HepG2 (cell line): ENCODE results near the gene ZNF804A. TPM values are rescaled to one million over a fixed set of nuclear protein-coding genes. Genes with fewer than 3 reads are reported as not detected.

Experiments
- ATAC-seq: fragments of 200-7000 bp; cut with Tn5 transposase; 3 replicates; pipeline ENCODE4 v1.9.1; 2020; ENCODE audit warnings: mild to moderate bottlenecking, moderate library complexity
- BruUV-seq: library from RNA; stranded (reverse); fragments of 400-500 nt; replicated peaks from 2 replicates; lab custom pipeline; 2021; lab: Mats Ljungman, UMichigan
- CTCF ChIA-PET: fragments of 300-600 bp; formaldehyde crosslinking; extraction: SDS; loops from one replicate; lab custom pipeline; 2021; ENCODE audit warnings: low total read pairs, inconsistent platforms, low intra/inter-chr PET ratio; lab: Yijun Ruan, JAX
- POLR2A ChIA-PET: fragments of 350-600 bp; sonication (Branson Sonifier 250); formaldehyde crosslinking; loops from one replicate; lab custom pipeline; 2020; ENCODE audit warnings: antibody characterized with exemption, inconsistent platforms; lab: Yijun Ruan, JAX
- DNase-seq: peaks from one replicate; pipeline ENCODE4 v3.0.0-alpha.2; 2015; ENCODE audit warnings: low spot score
- FAIRE-seq: peaks from 3 replicates; lab custom pipeline; 2011; peaks lifted over from hg19 to GRCh38; lab: Jason Lieb, UNC
- H2AFZ ChIP-seq: one replicate; pipeline ENCODE4 v1.6.1; 2011; ENCODE audit warnings: low read length, inconsistent platforms
- H3K27ac ChIP-seq: fragments of 300-600 bp; 3 replicates; pipeline ENCODE4 v1.8.0; 2011; ENCODE audit warnings: mixed run types, mild to moderate bottlenecking, mixed read lengths, low read length, inconsistent platforms; ENCODE audit not compliant: insufficient read depth; ENCODE audit errors: extremely low read length
- H3K27me3 ChIP-seq, 2 experiments: fragments of 200-600 bp in 1 of 2; 2 replicates in 1 of 2; 3 replicates in 1 of 2; pipeline versions ENCODE4 v1.6.0 to v1.8.0; 2011; ENCODE audit warnings: low read length in 2 of 2, mild to moderate bottlenecking in 2 of 2, moderate library complexity in 2 of 2, inconsistent platforms in 1 of 2; ENCODE audit not compliant: insufficient read depth in 2 of 2, control insufficient read depth in 1 of 2
- H3K36me3 ChIP-seq, 2 experiments: fragments of 200-600 bp in 1 of 2; replicated peaks in 1 of 2; 2 replicates in 1 of 2; 3 replicates in 1 of 2; pipeline versions ENCODE4 v1.5.1 to v1.8.0; 2011; ENCODE audit warnings: low read length in 2 of 2, inconsistent platforms in 1 of 2; ENCODE audit not compliant: insufficient read depth in 2 of 2, control insufficient read depth in 1 of 2
- H3K4me1 ChIP-seq: 2 replicates; pipeline ENCODE4 v1.5.1; 2012; ENCODE audit warnings: low read length, inconsistent platforms; ENCODE audit not compliant: insufficient read depth
- H3K4me2 ChIP-seq: 2 replicates; pipeline ENCODE4 v1.6.0; 2011; ENCODE audit warnings: low read depth, low read length, inconsistent platforms
- H3K4me3 ChIP-seq, 3 experiments: fragments of 200-600 bp in 1 of 3; sonication (generic), shearing (Covaris generic) in 1 of 3; replicated peaks in 1 of 3; 2 replicates each; pipeline ENCODE4 v1.5.1; 2011 to 2016; ENCODE audit warnings: low read length in 3 of 3, inconsistent platforms in 2 of 3, low read depth in 2 of 3, mild to moderate bottlenecking in 2 of 3, control low read depth in 1 of 3, mixed read lengths in 1 of 3; ENCODE audit not compliant: insufficient read depth in 1 of 3
- H3K79me2 ChIP-seq: one replicate; pipeline ENCODE4 v1.6.1; 2011; ENCODE audit warnings: low read length, inconsistent platforms; ENCODE audit not compliant: insufficient read depth
- H3K9ac ChIP-seq: 2 replicates; pipeline ENCODE4 v1.6.0; 2011; ENCODE audit warnings: mild to moderate bottlenecking, low read depth, low read length, inconsistent platforms; ENCODE audit not compliant: insufficient read depth
- H3K9me3 ChIP-seq: 2 replicates; pipeline ENCODE4 v1.5.1; 2012; ENCODE audit warnings: mild to moderate bottlenecking, low read length
- H4K20me1 ChIP-seq: 2 replicates; pipeline ENCODE4 v1.6.0; 2011; ENCODE audit warnings: inconsistent platforms, mild to moderate bottlenecking, low read length, moderate library complexity; ENCODE audit not compliant: insufficient read depth
- CEBPG ChIP-seq: IDR thresholded peaks from 2 replicates; pipeline ENCODE4 v1.6.1; 2016
- HNRNPL ChIP-seq: fragments of 200-400 bp; formaldehyde crosslinking; IDR thresholded peaks from 2 replicates; pipeline ENCODE4 v1.6.1; 2017; ENCODE audit warnings: mild to moderate bottlenecking, low read depth, low read length
- MEF2D ChIP-seq: sonication (generic); formaldehyde crosslinking; IDR thresholded peaks from 2 replicates; pipeline ENCODE4 v1.5.1; 2020; ENCODE audit warnings: mild to moderate bottlenecking, missing genetic modification reagents
- U2AF1 ChIP-seq: fragments of 200-400 bp; formaldehyde crosslinking; optimal IDR thresholded peaks from 2 replicates; pipeline ENCODE3; 2017; ENCODE audit warnings: mild to moderate bottlenecking, low read depth, low read length
- ZFYVE20 ChIP-seq: sonication (generic); formaldehyde crosslinking; IDR thresholded peaks from 2 replicates; pipeline ENCODE4 v1.8.0; 2023; ENCODE audit warnings: low read depth, mild to moderate bottlenecking, moderate library complexity, missing genetic modification reagents, borderline replicate concordance
- ZNF143 ChIP-seq: sonication (generic); formaldehyde crosslinking; IDR thresholded peaks from 2 replicates; pipeline ENCODE4 v1.4.0; 2020; ENCODE audit warnings: missing genetic modification reagents
- ZNF30 ChIP-seq: sonication (generic); formaldehyde crosslinking; IDR thresholded peaks from 2 replicates; pipeline ENCODE4 v1.5.0; 2020; ENCODE audit warnings: mild to moderate bottlenecking, missing genetic modification reagents
- ZNF333 ChIP-seq: sonication (generic); formaldehyde crosslinking; IDR thresholded peaks from 2 replicates; pipeline ENCODE4 v1.4.0; 2020; ENCODE audit warnings: mild to moderate bottlenecking, missing genetic modification reagents, borderline replicate concordance
- ZNF468 ChIP-seq: sonication (generic); formaldehyde crosslinking; IDR thresholded peaks from 2 replicates; pipeline ENCODE4 v1.8.0; 2022; ENCODE audit warnings: mild to moderate bottlenecking, moderate library complexity, missing genetic modification reagents
- ZNF781 ChIP-seq: sonication (generic); formaldehyde crosslinking; IDR thresholded peaks from 2 replicates; pipeline ENCODE4 v1.5.1; 2020; ENCODE audit warnings: borderline replicate concordance, mild to moderate bottlenecking, missing genetic modification reagents; ENCODE audit errors: not compliant biosample characterization
- in situ Hi-C: cut with HindIII; loops from 2 replicates; pipeline ENCODE4 v1.10.0; 2017; ENCODE audit warnings: low pct_unique_long_range_greater_than_20kb; ENCODE audit not compliant: extremely low pct_ligation_motif_present
- intact Hi-C: fragments of 100-400 bp; cut with micrococcal nuclease; formaldehyde crosslinking; loops from one replicate; pipeline ENCODE4 v1.10.0; 2022; ENCODE audit not compliant: unreplicated experiment
- polyA plus RNA-seq, 8 experiments: library from polyadenylated mRNA; depleted of rRNA in 3 of 8; stranded (reverse) in 7 of 8; unstranded in 1 of 8; fragments of >200 nt; fragmentation: Illumina TruSeq in 4 of 8; extraction: Trizol in 4 of 8; gene quantifications; 2 replicates each; pipeline versions ENCODE4 v1.2.1 to v1.2.3, GENCODE V29; 2011 to 2016; ENCODE audit warnings: low read depth in 4 of 8, missing spikeins in 1 of 8, mixed read lengths in 1 of 8; ENCODE audit not compliant: insufficient read depth in 1 of 8
- total RNA-seq, 5 experiments: library from RNA; depleted of rRNA; stranded (reverse); fragments of >200 nt; fragmentation: Illumina TruSeq; extraction: Trizol; gene quantifications; 2 replicates each; pipeline ENCODE4 v1.2.3, GENCODE V29; 2016; ENCODE audit warnings: low read depth in 1 of 5
- TF ChIP-seq, protein P1 (sequence below): sonication (generic); formaldehyde crosslinking; conservative IDR thresholded peaks from 2 replicates; pipeline ENCODE4 v1.4.0; 2020; ENCODE audit warnings: mild to moderate bottlenecking, missing genetic modification reagents, moderate library complexity
- TF ChIP-seq, protein P2 (sequence below): sonication (generic); formaldehyde crosslinking; IDR thresholded peaks from 2 replicates; pipeline ENCODE4 v1.8.1; 2023; ENCODE audit warnings: mild to moderate bottlenecking, inconsistent platforms, moderate library complexity, missing genetic modification reagents, borderline replicate concordance
- TF ChIP-seq, protein P3 (sequence below): sonication (generic); formaldehyde crosslinking; IDR thresholded peaks from 2 replicates; pipeline ENCODE4 v1.4.0; 2020; ENCODE audit warnings: mild to moderate bottlenecking, missing genetic modification reagents
- TF ChIP-seq, protein P4 (sequence below): sonication (generic); formaldehyde crosslinking; IDR thresholded peaks from 2 replicates; pipeline ENCODE4 v1.9.0; 2021; ENCODE audit warnings: missing genetic modification reagents, mild to moderate bottlenecking, borderline replicate concordance

ZNF804A gene
- total and polyA plus RNA-seq, 2 of the 13 experiments (the other 11 are each of a cell fraction or from before 2014, with no cell fraction given) = 0.07 to 0.09 TPM

DNA sequence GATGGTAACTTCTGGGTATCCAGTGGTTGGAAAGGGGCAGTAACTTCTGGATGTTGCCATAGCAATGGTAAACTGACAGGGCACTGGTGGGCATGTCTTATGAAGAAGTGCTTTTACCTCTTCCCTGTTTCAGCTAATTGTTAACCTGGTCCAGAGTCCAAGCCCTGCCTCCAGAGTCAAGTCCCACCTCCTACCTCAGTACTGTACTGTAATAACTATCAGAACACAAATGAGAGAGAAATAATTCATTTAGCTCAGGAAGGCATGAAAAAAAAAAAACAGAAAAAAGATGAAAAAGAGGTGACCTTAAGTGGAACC lies 237.0 kb downstream of the ZNF804A start:
- BruUV-seq = no TSS peak
- Histone ChIP-seq H3K4me2 (no peak overlapping the region), H3K79me2 (no peaks in the 10 kb centered on the region), H4K20me1 (no peaks in the 10 kb centered on the region), H2AFZ (no peak overlapping the region), H3K9me3 (no peaks in the 10 kb centered on the region), H3K27ac (no peak overlapping the region), H3K9ac (no peak overlapping the region), H3K27me3 (no peaks in the 10 kb centered on the region)
- in situ Hi-C loops (no loop called here), intact Hi-C loops (no loop called here)
- CTCF ChIA-PET = no interaction called here
- peak; percentile 80 for ATAC-seq
- TF ChIP-seq, protein P1, sequence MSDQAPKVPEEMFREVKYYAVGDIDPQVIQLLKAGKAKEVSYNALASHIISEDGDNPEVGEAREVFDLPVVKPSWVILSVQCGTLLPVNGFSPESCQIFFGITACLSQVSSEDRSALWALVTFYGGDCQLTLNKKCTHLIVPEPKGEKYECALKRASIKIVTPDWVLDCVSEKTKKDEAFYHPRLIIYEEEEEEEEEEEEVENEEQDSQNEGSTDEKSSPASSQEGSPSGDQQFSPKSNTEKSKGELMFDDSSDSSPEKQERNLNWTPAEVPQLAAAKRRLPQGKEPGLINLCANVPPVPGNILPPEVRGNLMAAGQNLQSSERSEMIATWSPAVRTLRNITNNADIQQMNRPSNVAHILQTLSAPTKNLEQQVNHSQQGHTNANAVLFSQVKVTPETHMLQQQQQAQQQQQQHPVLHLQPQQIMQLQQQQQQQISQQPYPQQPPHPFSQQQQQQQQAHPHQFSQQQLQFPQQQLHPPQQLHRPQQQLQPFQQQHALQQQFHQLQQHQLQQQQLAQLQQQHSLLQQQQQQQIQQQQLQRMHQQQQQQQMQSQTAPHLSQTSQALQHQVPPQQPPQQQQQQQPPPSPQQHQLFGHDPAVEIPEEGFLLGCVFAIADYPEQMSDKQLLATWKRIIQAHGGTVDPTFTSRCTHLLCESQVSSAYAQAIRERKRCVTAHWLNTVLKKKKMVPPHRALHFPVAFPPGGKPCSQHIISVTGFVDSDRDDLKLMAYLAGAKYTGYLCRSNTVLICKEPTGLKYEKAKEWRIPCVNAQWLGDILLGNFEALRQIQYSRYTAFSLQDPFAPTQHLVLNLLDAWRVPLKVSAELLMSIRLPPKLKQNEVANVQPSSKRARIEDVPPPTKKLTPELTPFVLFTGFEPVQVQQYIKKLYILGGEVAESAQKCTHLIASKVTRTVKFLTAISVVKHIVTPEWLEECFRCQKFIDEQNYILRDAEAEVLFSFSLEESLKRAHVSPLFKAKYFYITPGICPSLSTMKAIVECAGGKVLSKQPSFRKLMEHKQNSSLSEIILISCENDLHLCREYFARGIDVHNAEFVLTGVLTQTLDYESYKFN (CRISPR knock-in tag) = no peak
- TF ChIP-seq U2AF1 (no peak), HNRNPL (no peak), ZFYVE20 (no peak), CEBPG (CRISPR knock-in tag) (no peak), ZNF143 (CRISPR knock-in tag) (no peak), ZNF468 (CRISPR knock-in tag) (no peak), ZNF30 (no peak), ZNF781 (no peak), ZNF333 (no peak), MEF2D (CRISPR knock-in tag) (no peak)
- TF ChIP-seq, protein P2, sequence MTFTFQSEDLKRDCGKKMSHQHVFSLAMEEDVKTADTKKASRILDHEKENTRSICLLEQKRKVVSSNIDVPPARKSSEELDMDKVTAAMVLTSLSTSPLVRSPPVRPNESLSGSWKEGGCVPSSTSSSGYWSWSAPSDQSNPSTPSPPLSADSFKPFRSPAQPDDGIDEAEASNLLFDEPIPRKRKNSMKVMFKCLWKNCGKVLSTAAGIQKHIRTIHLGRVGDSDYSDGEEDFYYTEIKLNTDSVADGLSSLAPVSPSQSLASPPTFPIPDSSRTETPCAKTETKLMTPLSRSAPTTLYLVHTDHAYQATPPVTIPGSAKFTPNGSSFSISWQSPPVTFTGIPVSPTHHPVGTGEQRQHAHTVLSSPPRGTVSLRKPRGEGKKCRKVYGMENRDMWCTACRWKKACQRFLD = no peak
- TF ChIP-seq, protein P3, sequence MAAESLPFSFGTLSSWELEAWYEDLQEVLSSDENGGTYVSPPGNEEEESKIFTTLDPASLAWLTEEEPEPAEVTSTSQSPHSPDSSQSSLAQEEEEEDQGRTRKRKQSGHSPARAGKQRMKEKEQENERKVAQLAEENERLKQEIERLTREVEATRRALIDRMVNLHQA (CRISPR knock-in tag) = no peak
- TF ChIP-seq, protein P4, sequence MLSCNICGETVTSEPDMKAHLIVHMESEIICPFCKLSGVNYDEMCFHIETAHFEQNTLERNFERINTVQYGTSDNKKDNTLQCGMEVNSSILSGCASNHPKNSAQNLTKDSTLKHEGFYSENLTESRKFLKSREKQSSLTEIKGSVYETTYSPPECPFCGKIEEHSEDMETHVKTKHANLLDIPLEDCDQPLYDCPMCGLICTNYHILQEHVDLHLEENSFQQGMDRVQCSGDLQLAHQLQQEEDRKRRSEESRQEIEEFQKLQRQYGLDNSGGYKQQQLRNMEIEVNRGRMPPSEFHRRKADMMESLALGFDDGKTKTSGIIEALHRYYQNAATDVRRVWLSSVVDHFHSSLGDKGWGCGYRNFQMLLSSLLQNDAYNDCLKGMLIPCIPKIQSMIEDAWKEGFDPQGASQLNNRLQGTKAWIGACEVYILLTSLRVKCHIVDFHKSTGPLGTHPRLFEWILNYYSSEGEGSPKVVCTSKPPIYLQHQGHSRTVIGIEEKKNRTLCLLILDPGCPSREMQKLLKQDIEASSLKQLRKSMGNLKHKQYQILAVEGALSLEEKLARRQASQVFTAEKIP (CRISPR knock-in tag) = no peak
- TF ChIP-seq, all 625 proteins: peak for 0
- DNase-seq (peak; percentile 5), FAIRE-seq (no peak)
- Histone ChIP-seq H3K4me1 (peaks cover 7% of the 10 kb centered on the region; the same call in 1 of the 2 replicates), H3K4me3 (no peak overlapping the region), H3K36me3 (no peaks in the 10 kb centered on the region)
- POLR2A ChIA-PET = no interaction called here
